Stimulated activated CD8-positive, alpha-beta memory T cell treated with anti-CD3 and anti-CD28 coated beads, Interleukin-2, amount 100 ng/mL, for 48 hours (primary cell): ENCODE results near the gene TNFRSF13B.

Experiments used
- DNase-seq, 2 donors: peaks; one replicate each; pipeline ENCODE4 v3.0.0-alpha.2; 2020; ENCODE audit warnings: low read depth in 2 of 2

TNFRSF13B gene

DNA sequence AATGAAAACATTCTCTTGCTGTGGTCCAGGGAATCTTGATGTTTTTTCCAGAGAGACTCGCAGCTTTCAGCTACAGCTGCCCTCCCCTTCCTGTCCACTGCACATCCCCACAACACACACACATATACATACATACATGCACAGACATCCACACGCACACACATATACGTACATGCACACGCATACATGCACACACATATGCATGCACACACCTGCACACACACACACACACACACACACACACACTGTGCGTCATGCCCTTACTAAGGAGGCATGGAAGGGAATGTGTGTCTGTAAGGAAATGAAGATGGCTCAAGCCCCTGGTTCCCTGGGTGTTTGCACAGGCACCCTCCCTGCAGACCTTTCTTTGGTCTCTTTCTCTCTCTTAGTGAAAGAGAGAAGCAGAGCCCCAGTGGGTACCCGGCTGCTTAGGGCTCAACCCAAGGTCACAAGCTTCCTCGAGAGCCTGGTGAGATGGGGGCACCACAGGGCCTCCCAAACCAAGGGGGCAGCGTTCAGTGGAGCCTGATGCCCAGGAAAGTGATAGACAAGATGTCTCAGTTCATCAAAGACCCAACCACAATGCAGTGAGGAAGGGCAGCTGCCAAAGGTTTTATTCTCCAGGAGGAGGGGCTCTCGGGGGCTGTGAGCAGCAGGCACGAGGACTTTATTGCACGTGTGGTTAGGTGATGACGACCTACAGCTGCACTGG, 33.3 kb downstream of the TNFRSF13B start:
- no peak for DNase-seq

DNA sequence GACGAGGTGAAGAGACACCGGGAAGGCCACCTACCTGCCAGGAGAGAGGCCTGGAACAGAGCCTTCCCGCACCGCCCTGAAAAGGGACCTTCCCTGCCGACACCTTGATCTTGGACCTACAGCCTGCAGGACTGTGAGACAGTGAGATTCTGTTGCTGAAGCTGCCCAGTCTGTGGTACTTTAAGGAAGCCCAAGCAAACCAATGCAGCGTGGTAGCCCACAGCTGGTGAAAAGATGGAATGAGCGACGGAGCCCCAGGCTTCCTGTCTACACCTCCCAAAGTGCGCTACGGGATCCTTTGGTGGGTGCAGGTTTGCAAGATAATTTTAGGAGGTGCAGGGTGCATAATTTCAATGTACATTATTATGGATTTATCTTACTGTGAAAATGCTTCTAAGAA, 33.9 kb downstream of the TNFRSF13B start:
- DNase-seq, result no peak

DNA sequence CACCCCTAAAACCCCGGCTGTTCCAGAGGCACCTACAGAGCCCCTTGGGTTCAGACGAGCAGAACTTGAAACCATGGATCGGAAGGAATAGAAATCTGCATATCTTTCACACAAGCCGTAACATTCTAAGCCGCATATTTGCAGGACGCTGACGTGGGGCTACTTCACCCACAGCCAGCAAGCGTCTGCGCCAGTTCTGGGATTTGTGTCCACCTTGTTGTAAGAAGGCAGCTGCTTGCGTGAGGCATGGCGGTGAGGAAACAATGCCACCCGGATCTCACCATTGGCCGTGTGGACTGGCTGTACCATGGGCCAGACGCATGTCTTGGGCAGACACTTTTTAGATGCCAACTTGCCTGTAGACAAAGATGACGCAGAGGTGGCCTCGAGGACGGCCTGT, 34.5 kb downstream of the TNFRSF13B start:
- no peak for DNase-seq

DNA sequence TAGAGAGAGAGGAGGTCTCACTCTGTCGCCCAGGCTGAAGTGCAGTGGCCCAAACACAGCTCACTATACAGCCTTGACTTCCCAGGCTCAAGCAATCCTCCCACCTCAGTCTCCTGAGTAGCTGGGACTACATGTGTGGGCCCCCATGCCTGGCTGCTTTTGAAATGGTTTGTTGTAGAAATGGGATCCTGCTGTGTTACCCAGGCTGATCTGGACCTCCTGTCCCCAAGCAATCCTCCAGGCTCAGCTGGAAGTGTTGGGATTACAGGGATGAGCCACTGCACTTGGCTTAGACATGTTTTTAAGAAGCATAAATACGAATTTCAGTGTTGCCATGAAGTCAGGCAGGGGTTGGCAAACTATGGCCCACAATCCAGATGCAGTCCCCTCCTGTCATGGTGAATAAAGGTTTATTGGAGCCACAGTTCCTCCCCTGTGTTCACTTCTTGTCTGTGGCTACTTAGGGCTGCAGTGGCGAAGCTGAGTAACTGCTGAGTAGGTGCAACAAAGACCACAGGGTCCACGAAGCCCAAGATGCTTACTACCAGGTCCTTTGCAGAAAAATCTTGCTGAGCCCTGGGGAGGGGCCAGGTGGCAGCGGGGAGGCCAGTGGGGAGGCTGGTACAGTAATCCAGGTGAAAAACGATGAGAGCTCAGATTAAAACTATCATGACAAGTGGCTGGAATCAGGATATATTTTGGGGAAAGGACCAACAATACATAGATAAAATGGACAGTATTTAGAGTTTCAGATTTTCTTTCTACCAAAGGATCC, 35.2 kb downstream of the TNFRSF13B start:
- DNase-seq, result no peak

DNA sequence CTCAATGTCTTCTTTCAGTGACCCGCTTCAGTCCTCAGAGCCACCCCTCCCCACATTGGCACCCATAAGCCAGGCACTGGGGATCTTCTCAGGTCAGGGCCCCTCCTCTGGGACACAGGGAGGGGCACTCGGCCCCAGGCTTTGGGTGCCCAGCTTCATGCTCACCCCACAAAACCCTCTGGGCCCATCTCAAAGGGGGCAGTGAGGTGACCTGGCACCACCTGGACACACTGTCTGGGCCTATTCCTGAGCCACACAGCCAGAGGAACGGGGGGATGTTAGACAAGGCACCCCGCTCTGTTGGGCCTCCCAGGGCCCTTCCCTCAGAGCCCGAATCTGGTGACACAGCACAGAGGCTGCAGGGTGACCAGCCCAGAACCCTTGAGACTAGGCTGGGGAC, 36.1 kb downstream of the TNFRSF13B start:
- no peak for DNase-seq

DNA sequence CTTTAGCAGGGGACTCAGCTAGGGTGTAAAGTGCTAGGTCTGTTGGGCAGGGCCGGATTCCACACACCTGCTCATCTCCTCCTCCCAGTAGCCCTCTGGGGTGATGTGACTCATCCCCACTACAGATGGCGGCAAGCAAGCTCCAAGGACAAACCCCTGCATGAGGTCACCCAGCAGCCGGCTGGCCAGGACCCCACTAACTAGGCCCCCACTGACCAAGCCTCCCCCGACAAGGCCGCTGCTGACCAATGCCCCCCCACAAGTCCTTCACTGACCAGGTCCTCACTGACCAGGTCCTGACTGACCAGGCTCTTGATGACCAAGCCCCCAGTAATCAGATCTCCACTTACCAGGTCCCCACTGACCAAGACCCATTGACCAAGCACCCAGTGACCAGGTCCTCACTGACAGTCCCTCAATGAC, 36.7 kb downstream of the TNFRSF13B start:
- no peak for DNase-seq

DNA sequence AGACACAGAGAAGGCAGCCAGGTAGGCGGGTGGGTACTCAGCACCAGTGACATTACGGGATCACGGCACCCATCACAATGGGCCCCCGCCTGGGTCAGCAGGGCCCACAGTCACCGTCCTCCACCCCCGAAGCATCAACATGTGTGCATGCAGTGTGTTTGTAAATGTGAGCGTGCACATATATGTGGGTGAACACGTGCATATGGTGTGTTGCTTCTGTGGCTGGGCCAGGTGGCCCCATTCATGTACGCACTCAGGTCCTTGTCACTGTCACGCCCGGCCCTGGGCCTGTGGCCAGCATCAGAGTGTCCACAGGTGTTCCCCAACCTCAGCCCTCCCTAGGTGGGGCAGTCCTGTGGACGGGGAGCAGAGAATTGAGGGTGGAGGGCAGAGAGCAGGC, 37.1 kb downstream of the TNFRSF13B start:
- DNase-seq, result no peak

DNA sequence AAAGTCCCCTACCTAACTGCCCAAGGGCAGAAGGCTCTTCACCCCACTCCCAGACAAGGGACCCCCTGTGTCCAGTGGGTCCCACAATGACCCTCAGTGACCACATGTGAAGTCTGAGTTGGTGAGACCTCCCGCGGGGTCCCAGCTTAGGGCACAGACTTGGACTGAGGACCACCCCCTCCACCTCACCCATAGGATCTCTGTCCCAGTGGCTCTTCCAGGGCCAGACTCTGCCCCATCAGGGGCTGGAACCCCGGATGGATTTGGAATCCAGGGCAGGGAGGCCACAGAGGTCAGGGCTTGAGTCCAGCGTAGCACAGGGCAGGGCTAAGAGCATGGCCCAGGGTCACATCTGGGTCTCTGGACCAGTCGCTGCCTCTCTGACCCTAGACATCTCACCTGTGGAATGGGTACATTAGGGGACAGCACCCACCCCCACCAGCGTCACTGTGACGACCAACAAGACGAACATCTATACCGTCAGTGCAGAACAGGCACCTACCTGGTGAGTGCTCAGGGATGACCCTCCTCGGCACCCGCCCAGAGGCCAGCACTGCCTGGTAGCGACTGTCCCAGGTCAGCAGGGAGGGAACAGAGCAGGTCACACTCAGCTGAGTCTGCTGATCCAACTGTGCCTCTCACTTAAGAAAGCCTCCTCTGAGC, 37.7 kb downstream of the TNFRSF13B start:
- DNase-seq, result no peak

DNA sequence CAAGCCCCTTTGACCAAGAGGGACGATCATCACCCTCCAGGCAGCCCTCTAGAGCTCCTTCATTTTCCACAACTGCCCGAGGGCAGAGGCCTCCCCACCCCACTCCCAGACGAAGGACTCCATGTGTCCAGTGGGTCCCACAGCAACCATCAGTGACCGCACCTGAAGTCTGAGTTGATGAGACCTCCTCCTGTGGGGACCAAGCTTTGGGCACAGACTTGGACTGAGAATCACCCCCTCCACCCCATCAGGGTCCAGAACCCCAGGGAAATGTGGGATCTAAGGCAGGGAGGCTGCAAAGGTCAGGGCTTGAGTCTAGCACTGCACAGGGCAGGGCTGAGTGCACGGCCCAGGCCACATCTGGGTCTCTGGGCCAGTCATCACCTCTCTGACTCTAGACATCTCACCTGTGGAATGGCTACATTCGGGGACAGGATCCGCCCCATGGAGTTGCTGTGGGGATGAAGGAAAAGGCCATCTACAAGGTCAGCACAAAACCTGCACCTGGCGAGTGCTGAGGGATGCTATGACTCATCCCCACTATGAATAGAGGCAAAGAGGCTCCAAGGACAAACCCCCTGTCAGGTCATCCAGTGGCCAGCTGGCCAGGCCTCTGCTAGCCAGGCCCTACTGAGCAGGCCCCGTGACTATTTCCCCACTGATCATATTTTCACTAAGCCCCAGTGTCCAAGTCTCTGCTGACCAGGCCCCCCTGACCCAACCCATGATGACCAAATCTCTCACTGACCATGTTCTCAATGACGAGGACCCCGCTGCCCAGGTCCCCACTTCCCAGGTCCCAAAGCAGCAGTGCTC, 38.4 kb downstream of the TNFRSF13B start:
- DNase-seq, result no peak

DNA sequence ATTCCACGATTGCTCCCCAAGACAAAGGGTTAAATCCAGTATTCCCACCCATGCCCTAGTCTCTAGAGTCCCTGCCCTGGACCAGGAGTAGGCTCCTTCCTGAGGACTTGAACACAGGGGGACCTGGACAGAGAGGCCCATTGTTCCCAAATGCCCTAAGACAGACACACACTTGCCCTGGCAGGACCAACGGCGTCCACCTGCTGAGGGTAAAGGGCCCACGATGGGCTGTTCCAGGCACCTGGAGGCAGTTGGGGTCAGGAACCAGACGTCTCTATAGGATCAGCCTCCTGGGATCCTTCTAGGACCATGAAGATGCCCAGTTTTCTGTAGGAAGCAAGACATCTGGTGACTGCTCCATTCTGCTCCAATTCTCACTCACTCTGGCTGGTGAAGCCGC, 39.3 kb downstream of the TNFRSF13B start:
- no peak for DNase-seq

DNA sequence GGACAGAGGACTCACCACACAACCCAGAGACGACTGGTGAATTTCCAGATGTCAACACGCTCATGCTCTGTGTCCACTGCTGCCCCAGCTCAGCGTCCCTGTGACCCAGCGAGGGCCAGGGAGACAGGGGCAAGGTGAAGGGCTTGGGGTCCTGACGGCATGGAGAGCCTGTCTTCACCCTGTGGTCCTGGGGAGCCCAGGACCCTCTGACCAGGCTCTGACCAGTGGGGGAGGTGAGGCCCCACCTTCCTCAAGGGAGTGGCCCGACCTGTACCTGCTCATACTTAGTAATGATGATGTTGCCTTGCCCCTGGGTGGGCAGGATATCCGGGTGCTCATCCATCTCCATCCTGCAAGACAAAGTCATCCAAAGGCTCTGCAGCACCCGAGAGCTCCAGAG, 39.8 kb downstream of the TNFRSF13B start:
- no peak for DNase-seq

DNA sequence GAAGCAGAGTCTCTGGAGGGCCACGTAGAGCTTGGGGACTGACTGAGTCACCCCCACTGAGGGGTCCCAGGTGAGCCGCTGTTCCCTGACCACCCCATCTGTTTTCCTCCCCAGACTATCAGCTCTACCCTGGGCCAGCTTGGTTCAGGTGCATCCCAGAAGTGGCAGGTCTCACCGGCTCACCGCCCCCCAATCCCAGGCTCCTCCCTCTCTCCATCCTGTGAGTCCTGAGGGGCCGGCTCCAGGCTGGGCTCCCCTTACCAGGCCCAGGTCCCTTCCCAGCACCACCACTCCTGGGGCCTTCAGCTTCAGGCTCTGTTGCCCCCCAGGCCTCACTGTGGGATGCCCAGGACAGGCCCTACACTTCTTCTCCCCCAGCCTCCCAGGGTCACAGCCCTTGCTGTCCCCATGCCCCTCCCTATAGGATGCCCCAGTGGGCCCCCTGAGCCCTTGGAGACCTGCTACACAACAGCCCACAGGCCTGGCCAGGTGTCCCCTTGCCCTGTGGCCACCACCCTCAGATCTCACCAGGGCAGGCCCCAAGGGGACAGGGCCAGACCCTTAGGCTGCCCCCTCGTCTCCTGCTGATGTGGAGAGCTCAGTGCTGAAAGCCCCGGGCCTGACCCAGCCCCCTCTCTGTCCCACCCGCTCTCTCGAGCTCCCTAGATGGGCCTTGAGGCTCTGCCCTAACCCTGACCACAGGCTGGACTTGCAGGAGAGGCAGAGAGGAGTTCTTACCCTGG, 40.4 kb downstream of the TNFRSF13B start:
- no peak for DNase-seq

DNA sequence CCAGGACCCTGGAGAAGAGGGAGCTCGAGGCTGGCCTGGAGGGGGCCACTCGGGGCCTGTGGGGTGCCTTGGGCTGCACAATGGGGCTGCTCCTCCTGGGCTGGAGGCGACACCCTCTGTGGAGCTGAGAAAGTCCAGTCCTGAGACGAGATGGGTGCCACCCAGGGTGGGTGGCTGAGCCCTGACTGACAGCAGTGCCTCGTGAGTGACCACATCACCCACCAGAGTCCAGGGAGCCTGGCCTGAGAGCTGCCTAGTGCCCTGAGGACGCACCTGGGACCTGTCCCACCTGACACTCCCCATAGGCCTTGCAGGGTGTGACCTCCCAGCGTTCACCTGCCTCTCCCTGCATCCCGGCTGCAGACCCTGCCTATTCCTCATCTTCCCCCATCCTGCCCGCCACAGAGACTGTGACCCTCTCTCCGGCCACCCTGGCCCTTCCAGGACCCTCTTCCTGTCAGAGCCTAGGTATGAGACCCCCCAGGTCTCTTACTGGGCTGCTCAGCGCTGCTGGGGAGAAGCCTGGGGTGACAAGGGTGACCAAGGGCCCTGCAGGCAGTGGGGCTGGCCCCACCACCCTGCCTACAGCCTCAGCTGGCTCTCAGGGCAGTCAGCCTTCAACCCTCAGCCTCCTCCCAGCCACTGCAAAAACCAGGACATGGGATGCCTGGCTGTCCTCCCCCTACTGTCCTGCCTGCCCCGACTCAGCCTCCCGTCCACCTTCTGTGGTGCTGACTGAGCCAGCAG, 41.2 kb downstream of the TNFRSF13B start:
- no peak for DNase-seq

DNA sequence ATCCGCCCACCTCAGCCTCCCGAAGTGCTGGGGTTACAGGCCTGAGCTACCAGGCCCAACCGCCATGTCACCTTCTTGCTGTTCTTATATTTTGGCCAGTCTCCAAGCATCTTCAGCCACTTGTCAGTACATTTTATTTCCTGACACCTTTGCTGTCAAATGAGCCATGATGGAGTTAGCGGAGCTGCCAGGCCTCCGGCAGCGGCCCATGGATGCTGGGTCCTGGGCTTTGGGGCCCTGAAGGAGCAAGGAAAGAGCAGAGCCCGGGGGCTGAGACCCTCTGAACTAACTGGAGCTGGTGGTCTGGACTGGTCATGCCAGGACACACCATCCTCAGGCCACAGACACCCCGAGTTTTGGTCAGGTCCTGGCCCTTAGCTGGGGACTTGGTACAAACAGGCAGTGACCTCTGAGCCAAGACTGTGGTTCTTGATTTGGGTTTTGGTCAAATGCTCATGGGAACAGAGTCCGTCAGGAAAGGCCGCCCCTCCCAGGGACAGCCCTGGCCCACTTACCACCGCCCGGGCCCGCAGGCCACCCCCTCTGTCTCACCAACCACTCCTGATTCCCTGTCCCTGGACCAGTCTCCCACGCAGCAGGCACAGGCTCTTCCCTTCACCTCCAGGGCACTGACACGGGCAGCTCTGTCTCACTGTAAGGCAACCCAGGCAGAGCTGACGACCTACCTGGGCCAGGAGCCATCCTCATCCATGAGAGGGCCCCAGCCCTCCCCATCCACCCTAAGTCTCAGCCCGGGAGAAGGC, 42.0 kb downstream of the TNFRSF13B start:
- DNase-seq, result no peak

DNA sequence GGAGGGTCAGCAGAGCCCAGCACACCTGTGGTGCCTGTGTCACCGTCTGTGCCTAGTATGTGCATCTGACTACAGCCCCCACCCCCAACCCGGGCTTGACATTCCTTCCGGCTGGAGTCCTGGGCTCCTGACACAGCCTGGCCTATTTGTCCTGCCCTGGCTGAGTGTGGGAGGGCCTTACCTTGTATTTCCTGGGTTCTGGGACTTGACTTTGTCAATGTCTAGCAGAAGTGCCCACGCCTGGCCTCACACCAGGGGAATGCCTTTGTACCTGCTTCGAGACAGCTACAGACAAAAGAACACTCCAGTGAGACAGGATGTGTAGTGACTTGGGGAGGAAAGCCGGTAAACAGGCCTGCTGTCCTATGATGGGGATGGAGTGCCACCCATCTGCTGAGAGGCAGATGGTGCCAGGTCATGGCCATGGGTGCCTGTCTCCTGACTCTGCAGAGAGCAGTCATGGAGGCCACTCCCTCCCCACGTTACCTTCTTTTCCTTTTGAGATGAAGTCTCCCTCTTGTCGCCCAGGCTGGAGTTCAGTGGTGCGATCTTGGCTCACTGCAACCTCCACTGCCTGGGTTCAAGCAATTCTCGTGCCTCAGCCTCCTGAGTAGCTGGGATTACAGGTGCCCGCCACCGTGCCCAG, 42.8 kb downstream of the TNFRSF13B start:
- no peak for DNase-seq

DNA sequence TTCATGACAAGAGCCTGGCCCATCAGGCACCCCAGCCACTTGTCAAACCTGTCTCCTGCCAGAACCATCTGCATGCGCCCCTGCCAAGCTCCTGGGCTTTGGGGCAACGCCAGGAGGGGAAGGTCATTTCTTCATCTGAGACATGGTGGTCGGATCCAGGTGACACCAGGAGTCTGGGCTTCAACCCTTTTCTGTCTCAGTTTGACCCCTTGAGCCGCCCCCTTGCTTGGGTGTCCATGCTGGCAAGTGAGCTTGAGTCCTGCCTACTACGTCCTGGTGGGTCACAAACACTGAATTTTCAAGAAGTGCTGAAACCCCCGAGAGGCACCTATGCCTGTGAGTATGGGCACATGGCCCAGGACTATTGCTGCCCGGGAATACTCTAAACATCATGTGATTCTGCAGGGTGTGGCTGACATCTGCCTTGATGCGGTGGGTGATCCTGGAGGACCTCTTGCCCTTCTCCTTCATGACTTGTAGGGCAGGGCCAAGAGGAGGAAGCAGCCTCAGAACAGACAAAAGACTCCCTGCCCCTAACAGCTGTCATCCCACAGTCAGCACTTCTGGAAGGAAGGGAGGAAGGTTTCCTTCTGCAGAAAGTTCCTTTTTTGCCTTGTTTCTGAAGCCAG, 43.4 kb downstream of the TNFRSF13B start:
- DNase-seq, result no peak

DNA sequence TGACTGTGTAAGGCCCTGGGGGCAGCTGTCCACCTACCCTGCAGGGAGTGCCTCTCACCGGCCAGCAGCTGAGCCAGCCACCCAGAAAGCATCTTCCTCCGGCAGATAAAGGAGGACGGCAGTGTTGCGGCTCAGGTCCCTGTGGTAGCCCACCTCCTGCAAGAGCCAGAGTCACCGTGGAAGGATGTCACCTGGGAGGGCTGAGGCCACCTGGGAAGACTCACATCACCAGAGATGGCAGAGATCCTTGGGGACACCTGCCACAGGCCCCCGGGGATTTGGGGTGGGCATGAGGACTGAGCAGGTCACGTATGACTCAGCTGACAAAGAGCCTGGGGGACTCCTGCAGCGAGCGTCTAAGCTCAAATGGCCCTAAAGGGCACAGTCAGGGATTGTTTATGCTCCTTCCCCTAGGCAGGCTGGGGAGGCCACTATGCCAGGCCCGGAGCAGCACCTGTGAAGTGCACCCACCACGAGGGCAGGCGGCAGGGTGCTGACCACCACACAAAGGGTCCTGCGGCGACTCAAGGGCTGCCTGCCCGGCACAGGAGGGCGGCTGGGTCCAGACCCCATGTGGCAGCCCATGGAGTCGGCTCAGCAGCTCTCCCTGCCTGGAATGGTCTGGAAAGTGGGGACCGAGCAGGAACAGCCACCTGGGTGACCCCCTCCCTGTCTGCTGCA, 44.1 kb downstream of the TNFRSF13B start:
- no peak for DNase-seq
